Adrenal gland (tissue), 5 donors: Measurements from ENCODE around the gene KIF5A.
"Not testable (repeated sequence)": the region's sequence is repeated elsewhere in the genome, so short reads cannot be mapped to it uniquely, and the experiment has no call there.

Experiments used
- CTCF ChIP-seq, 6 experiments: fragments of 450-650 bp in 4 of 6; fragments of 200-600 bp in 2 of 6; sonication (generic) in 1 of 6; IDR thresholded peaks; 1 replicate in 5 of 6; 2 replicates in 1 of 6; pipeline versions ENCODE4 v1.5.1 to v1.8.0; 2016 to 2021; ENCODE audit warnings: antibody characterized with exemption in 6 of 6, mild to moderate bottlenecking in 2 of 6, moderate library complexity in 1 of 6
- POLR2A ChIP-seq, 2 donors: fragments of 450-650 bp; IDR thresholded peaks; one replicate each; pipeline ENCODE4 v1.6.1; 2017; ENCODE audit warnings: antibody characterized with exemption in 2 of 2, mild to moderate bottlenecking in 2 of 2, moderate library complexity in 1 of 2
- donor health status: DM: no; HTN: no; CAD: no.

DNA sequence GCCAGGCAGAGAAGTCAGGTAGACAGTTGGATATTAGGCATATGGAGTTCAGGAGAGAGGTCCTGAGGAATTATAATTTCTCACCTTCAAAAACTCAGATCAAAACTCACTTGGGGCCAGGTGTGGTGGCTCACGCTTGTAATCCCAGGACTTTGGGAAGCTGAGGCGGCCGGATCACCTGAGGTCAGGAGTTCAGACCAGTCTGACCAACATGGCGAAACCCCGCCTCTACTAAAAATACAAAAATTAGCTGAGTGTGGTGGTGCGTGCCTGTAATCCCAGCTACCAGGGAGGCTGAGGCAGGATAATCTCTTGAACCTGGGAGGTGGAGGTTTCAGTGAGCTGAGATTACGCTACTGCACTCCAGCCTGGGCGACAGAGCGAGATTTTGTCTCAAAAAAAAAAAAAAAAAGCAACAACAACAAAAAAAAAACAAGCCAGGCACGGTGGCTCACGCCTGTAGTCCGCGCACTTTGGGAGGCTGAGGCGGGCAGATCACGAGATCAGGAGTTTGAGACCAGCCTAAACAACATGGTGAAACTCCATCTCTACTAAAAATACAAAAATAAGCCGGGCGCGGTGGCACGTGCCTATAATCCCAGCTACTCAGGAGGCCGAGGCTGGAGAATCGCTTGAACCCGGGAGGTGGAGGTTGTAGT is 47.4 kb upstream of the KIF5A start:
- not testable (repeated sequence) for TF ChIP-seq POLR2A, CTCF (IDR thresholded peaks at IDR 0.05)
